Sigmoid colon (tissue), 3 donors: ENCODE results near the gene COBL.

Experiments
- POLR2A ChIP-seq, 2 donors: fragments of 450-650 bp; IDR thresholded peaks; one replicate each; pipeline ENCODE4 v1.6.1; 2016; ENCODE audit warnings: antibody characterized with exemption in 2 of 2, mild to moderate bottlenecking in 2 of 2, moderate library complexity in 2 of 2
- TF ChIP-seq, protein P1 (sequence below), 4 experiments: fragments of 450-650 bp in 3 of 4; fragments of 200-600 bp in 1 of 4; IDR thresholded peaks; one replicate each; pipeline ENCODE4 v1.5.1; 2016 to 2019; ENCODE audit warnings: antibody characterized with exemption in 4 of 4, mild to moderate bottlenecking in 3 of 4, moderate library complexity in 2 of 4

DNA sequence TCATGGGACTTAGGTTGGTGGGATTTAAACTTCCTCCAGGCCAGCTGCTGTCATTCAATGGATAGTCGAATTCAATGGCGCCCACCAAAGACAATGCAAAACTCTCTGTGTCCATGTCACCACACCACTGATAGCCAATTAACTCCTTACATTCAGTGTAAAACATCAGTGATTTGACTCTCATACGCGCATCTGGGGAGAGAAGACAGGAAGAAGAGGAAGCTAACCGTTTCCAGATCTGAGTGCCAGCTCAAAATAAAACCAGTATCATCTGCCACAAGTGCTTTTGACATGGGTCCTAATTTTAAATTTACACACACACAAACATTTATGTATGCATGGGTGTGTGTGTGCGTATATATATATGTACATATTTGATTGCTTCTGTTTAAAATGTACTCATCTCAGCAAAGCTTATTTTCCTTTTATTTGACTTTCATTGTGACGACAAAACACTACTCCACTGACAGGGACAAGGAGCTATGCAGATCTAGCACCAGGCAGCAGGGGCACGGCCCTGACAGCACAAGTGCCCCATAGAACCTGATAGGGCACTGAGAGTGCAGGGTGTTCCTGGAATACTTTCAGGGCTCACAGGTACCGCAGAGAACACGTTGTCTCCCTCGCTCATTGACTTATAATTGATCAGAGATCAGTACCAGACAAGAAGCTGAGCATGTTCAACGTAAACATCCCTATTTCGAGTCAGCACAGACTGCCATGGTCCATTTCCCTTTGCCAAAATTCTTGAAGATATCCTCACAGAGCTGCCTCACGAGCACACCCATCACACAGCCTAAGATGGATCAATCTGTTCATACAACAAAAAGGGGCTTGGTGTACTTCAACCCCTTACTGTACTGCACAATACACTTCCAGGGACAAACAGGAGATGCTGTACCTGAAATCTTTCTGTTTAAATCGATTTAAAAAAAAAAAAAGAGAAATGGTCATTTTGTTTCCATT is 176.1 kb downstream of the COBL start:
- no peak for TF ChIP-seq POLR2A (IDR thresholded peaks at IDR 0.05)
- TF ChIP-seq, protein P1, sequence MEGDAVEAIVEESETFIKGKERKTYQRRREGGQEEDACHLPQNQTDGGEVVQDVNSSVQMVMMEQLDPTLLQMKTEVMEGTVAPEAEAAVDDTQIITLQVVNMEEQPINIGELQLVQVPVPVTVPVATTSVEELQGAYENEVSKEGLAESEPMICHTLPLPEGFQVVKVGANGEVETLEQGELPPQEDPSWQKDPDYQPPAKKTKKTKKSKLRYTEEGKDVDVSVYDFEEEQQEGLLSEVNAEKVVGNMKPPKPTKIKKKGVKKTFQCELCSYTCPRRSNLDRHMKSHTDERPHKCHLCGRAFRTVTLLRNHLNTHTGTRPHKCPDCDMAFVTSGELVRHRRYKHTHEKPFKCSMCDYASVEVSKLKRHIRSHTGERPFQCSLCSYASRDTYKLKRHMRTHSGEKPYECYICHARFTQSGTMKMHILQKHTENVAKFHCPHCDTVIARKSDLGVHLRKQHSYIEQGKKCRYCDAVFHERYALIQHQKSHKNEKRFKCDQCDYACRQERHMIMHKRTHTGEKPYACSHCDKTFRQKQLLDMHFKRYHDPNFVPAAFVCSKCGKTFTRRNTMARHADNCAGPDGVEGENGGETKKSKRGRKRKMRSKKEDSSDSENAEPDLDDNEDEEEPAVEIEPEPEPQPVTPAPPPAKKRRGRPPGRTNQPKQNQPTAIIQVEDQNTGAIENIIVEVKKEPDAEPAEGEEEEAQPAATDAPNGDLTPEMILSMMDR (IDR thresholded peaks at IDR 0.05), result no peak
